Measurements from ENCODE around the gene OXCT1.

- TF ChIP-seq POLR2AphosphoS5 (IDR thresholded peaks at IDR 0.05; ENCODE audit: low read depth, low read length) (no peak), REST (IDR thresholded peaks at IDR 0.05; ENCODE audit: insufficient read depth in 1 of 2, low read depth in 2 of 2, low read length in 2 of 2) (no peak), TAF1 (IDR thresholded peaks at IDR 0.05; ENCODE audit: borderline replicate concordance, insufficient read depth, low read length) (no peak)
Observed at GRCh38 chr5:41831155-41831554, 39.1 kb downstream of the OXCT1 start.

Data from PFSK-1 (cell line).